Measurements from ENCODE around the gene PDE6A. TPM values are rescaled to one million over a fixed set of nuclear protein-coding genes. Genes with fewer than 3 reads are reported as not detected.
A peak's percentile ranks its signal among the peaks of the same experiment; 100 is the strongest.

PDE6A gene
- total RNA-seq, 1 experiment from 2014 or later, result not detected

DNA sequence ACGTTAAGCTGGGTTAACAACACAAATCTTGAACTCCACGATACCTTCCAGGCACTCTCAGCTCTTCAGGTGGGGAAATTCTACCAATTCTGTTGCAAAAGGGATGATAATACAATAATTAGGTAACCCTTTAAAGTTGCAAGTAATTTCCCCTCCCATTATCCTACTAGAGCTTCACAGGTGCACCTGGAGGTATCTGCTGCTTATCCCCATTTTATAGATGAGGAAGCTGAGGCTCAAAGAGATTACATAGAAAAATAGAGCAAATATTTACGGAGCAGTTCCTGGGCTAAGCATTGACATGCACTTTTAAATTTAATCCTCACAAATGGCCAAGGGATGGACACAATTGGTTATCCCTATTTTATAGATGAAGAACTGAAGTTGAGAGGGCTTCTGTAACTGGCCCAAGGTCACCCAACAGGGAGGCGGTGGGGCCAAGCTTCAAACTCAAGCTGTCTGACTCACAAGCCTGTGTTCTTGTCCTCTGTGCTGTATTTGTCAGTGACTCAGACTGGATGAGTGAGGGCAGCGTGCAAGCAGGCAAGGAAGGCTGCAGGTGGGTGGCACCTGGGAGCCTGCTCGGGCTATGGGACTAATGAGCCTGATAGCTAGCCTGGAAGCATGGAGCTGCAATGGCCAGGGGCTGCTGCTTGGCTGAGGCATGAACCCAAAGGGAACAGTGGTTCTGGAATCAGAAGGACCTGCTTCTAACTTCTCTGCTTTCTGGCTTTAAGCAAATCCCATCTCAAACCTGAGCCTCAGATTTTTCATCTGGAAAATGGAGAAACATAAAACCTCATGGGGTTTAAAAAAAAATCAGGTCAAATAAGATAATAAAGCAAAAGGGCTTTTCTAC lies 105.5 kb downstream of the PDE6A start (continued):
- no peak for TF ChIP-seq ZNF281 (CRISPR knock-in tag; IDR thresholded peaks at IDR 0.05)
- TF ChIP-seq NR1H2 (CRISPR knock-in tag; IDR thresholded peaks at IDR 0.05), result no peak
- TF ChIP-seq USF2 (CRISPR knock-in tag; IDR thresholded peaks at IDR 0.05), result no peak
- TF ChIP-seq ZNF263 (CRISPR knock-in tag; IDR thresholded peaks at IDR 0.05; ENCODE audit: low read depth), result no peak
- no peak for TF ChIP-seq GTF2I (CRISPR knock-in tag; conservative IDR thresholded peaks at IDR 0.05)
- TF ChIP-seq FOXJ3 (CRISPR knock-in tag; IDR thresholded peaks at IDR 0.05; ENCODE audit: borderline replicate concordance), result no peak
- no peak for TF ChIP-seq HMGXB4 (CRISPR knock-in tag; IDR thresholded peaks at IDR 0.05)
- no peak for TF ChIP-seq GABPB1 (CRISPR knock-in tag; IDR thresholded peaks at IDR 0.05)
- no peak for TF ChIP-seq MAX (CRISPR knock-in tag; IDR thresholded peaks at IDR 0.05)
- no peak for TF ChIP-seq JUN (CRISPR knock-in tag; IDR thresholded peaks at IDR 0.05)
- TF ChIP-seq RELA (CRISPR knock-in tag; IDR thresholded peaks at IDR 0.05; ENCODE audit: borderline replicate concordance), result no peak

- DNase-seq (ENCODE audit: low spot score), result peak; percentile 83
- Mint-ChIP-seq H3K27ac (peak overlapping the region; percentile 85), H3K27me3 (ENCODE audit: low read depth) (no peaks in the 10 kb centered on the region), H3K4me3 (no peak overlapping the region), H3K4me1 (peaks cover 3% of the 10 kb centered on the region; the same call in 1 of the 2 replicates), H3K9me3 (no peaks in the 10 kb centered on the region), H3K36me3 (peaks cover 9% of the 10 kb centered on the region; the same call in 1 of the 2 replicates)
- TF ChIP-seq USF1 (CRISPR knock-in tag; IDR thresholded peaks at IDR 0.05), result no peak
- TF ChIP-seq, protein P1, sequence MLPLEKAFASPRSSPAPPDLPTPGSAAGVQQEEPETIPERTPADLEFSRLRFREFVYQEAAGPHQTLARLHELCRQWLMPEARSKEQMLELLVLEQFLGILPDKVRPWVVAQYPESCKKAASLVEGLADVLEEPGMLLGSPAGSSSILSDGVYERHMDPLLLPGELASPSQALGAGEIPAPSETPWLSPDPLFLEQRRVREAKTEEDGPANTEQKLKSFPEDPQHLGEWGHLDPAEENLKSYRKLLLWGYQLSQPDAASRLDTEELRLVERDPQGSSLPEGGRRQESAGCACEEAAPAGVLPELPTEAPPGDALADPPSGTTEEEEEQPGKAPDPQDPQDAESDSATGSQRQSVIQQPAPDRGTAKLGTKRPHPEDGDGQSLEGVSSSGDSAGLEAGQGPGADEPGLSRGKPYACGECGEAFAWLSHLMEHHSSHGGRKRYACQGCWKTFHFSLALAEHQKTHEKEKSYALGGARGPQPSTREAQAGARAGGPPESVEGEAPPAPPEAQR (CRISPR knock-in tag; IDR thresholded peaks at IDR 0.05), result no peak
- no peak for TF ChIP-seq FOXP1 (CRISPR knock-in tag; IDR thresholded peaks at IDR 0.05; ENCODE audit: borderline replicate concordance)
- no peak for TF ChIP-seq ZNF317 (CRISPR knock-in tag; IDR thresholded peaks at IDR 0.05; ENCODE audit: borderline replicate concordance, low read depth)
- TF ChIP-seq E2F5 (CRISPR knock-in tag; IDR thresholded peaks at IDR 0.05), result no peak
- no peak for TF ChIP-seq CTCF (IDR thresholded peaks at IDR 0.05)
- no peak for TF ChIP-seq ELF4 (CRISPR knock-in tag; IDR thresholded peaks at IDR 0.05; ENCODE audit: low read depth)
- TF ChIP-seq, protein P2, sequence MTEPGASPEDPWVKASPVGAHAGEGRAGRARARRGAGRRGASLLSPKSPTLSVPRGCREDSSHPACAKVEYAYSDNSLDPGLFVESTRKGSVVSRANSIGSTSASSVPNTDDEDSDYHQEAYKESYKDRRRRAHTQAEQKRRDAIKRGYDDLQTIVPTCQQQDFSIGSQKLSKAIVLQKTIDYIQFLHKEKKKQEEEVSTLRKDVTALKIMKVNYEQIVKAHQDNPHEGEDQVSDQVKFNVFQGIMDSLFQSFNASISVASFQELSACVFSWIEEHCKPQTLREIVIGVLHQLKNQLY (CRISPR knock-in tag; IDR thresholded peaks at IDR 0.05), result no peak
- no peak for TF ChIP-seq GRHL2 (CRISPR knock-in tag; IDR thresholded peaks at IDR 0.05; ENCODE audit: insufficient replicate concordance, severe bottlenecking)
- no peak for TF ChIP-seq NFATC4 (CRISPR knock-in tag; IDR thresholded peaks at IDR 0.05)
- no peak for TF ChIP-seq TEAD1 (CRISPR knock-in tag; IDR thresholded peaks at IDR 0.05)
- ATAC-seq, result peak; percentile 95
- ChIA-PET CTCF (interaction anchor here (0.8 to 17.9 kb wide), 18 partner anchors 9 to 210 kb away, joined by 3 to 298 read pairs (median 6); partner anchors contain the start of gene SLC26A2), POLR2A (no interaction called here)
Observed at GRCh38 chr5:149837680-149838269, 106.8 kb downstream of the PDE6A start.

Data from WTC11 (cell line).